ENCODE data around the gene KIF5C. TPM values are rescaled to one million over a fixed set of nuclear protein-coding genes. Genes with fewer than 3 reads are reported as not detected.

The KIF5C gene
- total and polyA plus RNA-seq, 2 experiments from 2014 or later: 45.0 to 49.1 TPM

GRCh38 chr2:149033716-149034115, 158.7 kb downstream of the KIF5C start (continued):
- TF ChIP-seq ETS1 (IDR thresholded peaks at IDR 0.05) (no peak), NANOG (IDR thresholded peaks at IDR 0.05; ENCODE audit: borderline replicate concordance) (no peak), STAT1 (IDR thresholded peaks at IDR 0.05; ENCODE audit: unreplicated experiment) (no peak), EZH2 (IDR thresholded peaks at IDR 0.05; ENCODE audit: low read depth, unreplicated experiment) (no peak), CTCF (conservative IDR thresholded peaks at IDR 0.05; ENCODE audit: low read depth in 2 of 2) (no peak), REST (IDR thresholded peaks at IDR 0.05; ENCODE audit: unreplicated experiment) (no peak), JUNB (IDR thresholded peaks at IDR 0.05; ENCODE audit: unreplicated experiment) (no peak), CREB1 (CRISPR knock-in tag; IDR thresholded peaks at IDR 0.05; ENCODE audit: low read depth) (no peak), POLR2AphosphoS5 (IDR thresholded peaks at IDR 0.05; ENCODE audit: low read depth) (no peak)

GRCh38 chr2:149034406-149034805, 159.4 kb downstream of the KIF5C start:
- DNase-seq (ENCODE audit: low spot score): no peak
- H2AFZ ChIP-seq: 0 out of 2 replicates have a peak overlapping the region, but pooled peaks have one; percentile 32
- no peaks in the 10 kb centered on the region for H3K9me2 ChIP-seq (ENCODE audit: insufficient read depth)
- H3K4me3 ChIP-seq: no peak overlapping the region
- Mint-ChIP-seq H3K9me3 (no peaks in the 10 kb centered on the region), H3K4me3 (no peak overlapping the region), H3K27ac (no peak overlapping the region), H3K36me3 (ENCODE audit: low read depth) (no peaks in the 10 kb centered on the region), H3K4me1 (peaks cover 21% of the 10 kb centered on the region; the same call in 2 of the 3 replicates), H3K27me3 (ENCODE audit: insufficient read depth, low read depth, poor library complexity) (peaks cover 16% of the 10 kb centered on the region)
- peaks cover 2% of the 10 kb centered on the region; the same call in 1 of the 2 replicates for H4K20me1 ChIP-seq (replicated peaks; ENCODE audit: insufficient read depth)
- H3K27ac ChIP-seq (ENCODE audit: low read depth): no peak overlapping the region
- peaks cover 7% of the 10 kb centered on the region for H3K4me1 ChIP-seq (ENCODE audit: insufficient read depth)
- no peak overlapping the region for H3K4me2 ChIP-seq
- peaks cover 20% of the 10 kb centered on the region for H3K27me3 ChIP-seq (ENCODE audit: insufficient read depth)
- ATAC-seq: no peak
- H3K79me2 ChIP-seq (replicated peaks; ENCODE audit: insufficient read depth): no peaks in the 10 kb centered on the region
- no peaks in the 10 kb centered on the region for H3K36me3 ChIP-seq (ENCODE audit: insufficient read depth)
- H3F3A ChIP-seq (replicated peaks; ENCODE audit: low read depth): no peaks in the 10 kb centered on the region
- TF ChIP-seq ETS1 (IDR thresholded peaks at IDR 0.05) (no peak), JUNB (IDR thresholded peaks at IDR 0.05; ENCODE audit: unreplicated experiment) (no peak), CTCF (conservative IDR thresholded peaks at IDR 0.05; ENCODE audit: low read depth in 2 of 2) (no peak), EZH2 (IDR thresholded peaks at IDR 0.05; ENCODE audit: low read depth, unreplicated experiment) (no peak), STAT1 (IDR thresholded peaks at IDR 0.05; ENCODE audit: unreplicated experiment) (no peak), EZH2phosphoT487 (IDR thresholded peaks at IDR 0.05; ENCODE audit: unreplicated experiment) (no peak)

Measured in GM23338 (cell line).